ENCODE results near the gene LYL1. TPM values are rescaled to one million over a fixed set of nuclear protein-coding genes. Genes with fewer than 3 reads are reported as not detected.
A peak's percentile ranks its signal among the peaks of the same experiment; 100 is the strongest.

Gene LYL1
- total RNA-seq, 3 donors from 2014 or later = 1.7 to 7.6 (median 4.7) TPM

DNA sequence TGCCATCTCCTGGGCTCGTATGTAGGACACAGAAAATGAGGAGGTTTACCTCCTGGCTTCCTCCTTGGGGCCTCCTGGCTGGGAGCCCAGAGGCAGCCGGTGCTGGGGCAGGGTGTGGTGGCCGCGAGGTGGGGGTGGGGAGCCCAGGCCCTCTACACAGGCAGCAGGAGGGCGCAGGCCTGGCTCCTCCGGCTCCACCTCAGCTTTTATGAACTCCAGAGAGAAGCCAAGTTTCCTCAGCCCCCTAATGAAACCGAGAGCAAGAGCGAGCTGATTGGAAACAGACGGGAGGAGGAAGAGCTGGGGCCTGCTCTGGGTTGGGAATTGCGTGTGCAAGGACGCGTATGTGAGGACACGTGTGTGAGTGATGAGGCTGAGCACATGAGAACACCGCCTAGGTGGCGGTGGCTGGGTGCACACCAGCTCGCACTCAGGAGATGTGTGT lies 23.1 kb downstream of the LYL1 start:
- ATAC-seq = peak; percentile 93
- H3K4me1 ChIP-seq (ENCODE audit: low read depth) = peaks cover 34% of the 10 kb centered on the region
- intact Hi-C loops (cut with DNase I, micrococcal nuclease) = no loop called here
- peak; percentile 81 to 89 (median 88) for DNase-seq
- no peaks in the 10 kb centered on the region for H3K36me3 ChIP-seq (ENCODE audit: low read depth)
- TF ChIP-seq, protein P1, sequence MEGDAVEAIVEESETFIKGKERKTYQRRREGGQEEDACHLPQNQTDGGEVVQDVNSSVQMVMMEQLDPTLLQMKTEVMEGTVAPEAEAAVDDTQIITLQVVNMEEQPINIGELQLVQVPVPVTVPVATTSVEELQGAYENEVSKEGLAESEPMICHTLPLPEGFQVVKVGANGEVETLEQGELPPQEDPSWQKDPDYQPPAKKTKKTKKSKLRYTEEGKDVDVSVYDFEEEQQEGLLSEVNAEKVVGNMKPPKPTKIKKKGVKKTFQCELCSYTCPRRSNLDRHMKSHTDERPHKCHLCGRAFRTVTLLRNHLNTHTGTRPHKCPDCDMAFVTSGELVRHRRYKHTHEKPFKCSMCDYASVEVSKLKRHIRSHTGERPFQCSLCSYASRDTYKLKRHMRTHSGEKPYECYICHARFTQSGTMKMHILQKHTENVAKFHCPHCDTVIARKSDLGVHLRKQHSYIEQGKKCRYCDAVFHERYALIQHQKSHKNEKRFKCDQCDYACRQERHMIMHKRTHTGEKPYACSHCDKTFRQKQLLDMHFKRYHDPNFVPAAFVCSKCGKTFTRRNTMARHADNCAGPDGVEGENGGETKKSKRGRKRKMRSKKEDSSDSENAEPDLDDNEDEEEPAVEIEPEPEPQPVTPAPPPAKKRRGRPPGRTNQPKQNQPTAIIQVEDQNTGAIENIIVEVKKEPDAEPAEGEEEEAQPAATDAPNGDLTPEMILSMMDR (IDR thresholded peaks at IDR 0.05) = no peak
- H3K4me3 ChIP-seq = no peak overlapping the region
- no peaks in the 10 kb centered on the region for H3K9me3 ChIP-seq

DNA sequence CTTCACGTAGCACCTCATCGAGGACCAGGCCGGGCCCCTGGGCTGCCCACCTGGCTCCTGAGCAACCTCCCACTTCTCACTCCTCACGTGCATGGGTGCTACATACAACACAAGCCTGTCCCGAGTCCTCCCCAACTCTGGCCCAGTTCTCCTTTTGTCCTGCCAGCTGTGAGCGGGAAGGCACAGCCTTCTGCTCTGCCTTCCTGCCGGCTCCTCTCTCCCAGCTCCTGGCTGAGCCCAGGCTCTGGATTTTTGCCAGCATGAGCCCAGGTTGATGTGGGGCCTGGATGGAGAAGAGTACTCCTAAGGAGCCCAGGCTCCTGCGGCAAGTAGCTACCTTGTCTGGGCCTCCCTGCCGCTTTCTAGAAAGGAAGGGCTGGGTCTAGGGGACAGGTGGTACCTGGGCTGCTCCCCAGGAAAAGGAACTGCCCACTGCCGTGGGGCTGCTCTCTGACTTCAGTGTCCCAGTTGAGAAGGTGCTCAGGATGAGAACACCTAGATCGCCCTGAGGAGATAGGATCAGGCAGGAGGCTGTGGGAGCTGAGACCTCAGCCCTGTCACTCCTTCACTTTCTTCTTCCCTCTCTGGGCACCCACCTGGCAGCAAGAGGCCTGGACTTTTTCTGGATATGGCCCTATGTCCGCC lies 23.6 kb downstream of the LYL1 start:
- Histone ChIP-seq H3K9me3 (no peaks in the 10 kb centered on the region), H3K4me3 (no peak overlapping the region), H3K36me3 (ENCODE audit: low read depth) (no peaks in the 10 kb centered on the region), H3K4me1 (ENCODE audit: low read depth) (peaks cover 34% of the 10 kb centered on the region)
- TF ChIP-seq, protein P1 (IDR thresholded peaks at IDR 0.05) = no peak
- intact Hi-C loops (cut with DNase I, micrococcal nuclease) = no loop called here
- ATAC-seq (peak; percentile 48), DNase-seq (peak in 2 of 3 donors; percentile 51 to 67)

DNA sequence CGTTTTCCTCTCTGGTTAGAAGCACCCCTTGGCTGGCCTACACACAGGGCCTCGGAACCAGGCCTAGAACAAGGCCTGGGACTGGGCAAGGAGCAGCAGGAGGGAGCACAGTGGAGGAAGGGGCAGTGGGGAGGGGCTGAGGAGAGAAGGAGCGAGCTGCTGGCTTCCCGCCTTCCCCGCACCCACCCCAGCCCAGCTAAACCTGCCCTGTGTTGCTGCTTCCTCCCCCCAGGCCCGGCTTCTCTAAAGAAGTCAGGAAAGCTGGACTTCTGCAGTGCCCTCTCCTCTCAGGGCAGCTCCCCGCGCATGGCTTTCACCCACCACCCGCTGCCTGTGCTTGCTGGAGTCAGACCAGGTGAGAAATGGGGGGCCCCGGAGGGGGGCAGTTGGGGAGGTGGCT lies 24.3 kb downstream of the LYL1 start:
- H3K36me3 ChIP-seq (ENCODE audit: low read depth) = no peaks in the 10 kb centered on the region
- ATAC-seq = no peak
- H3K4me1 ChIP-seq (ENCODE audit: low read depth) = peaks cover 34% of the 10 kb centered on the region
- intact Hi-C loops (cut with DNase I, micrococcal nuclease) = no loop called here
- DNase-seq = no peak
- H3K9me3 ChIP-seq = no peaks in the 10 kb centered on the region
- H3K4me3 ChIP-seq = no peak overlapping the region
- TF ChIP-seq, protein P1 (IDR thresholded peaks at IDR 0.05) = no peak

DNA sequence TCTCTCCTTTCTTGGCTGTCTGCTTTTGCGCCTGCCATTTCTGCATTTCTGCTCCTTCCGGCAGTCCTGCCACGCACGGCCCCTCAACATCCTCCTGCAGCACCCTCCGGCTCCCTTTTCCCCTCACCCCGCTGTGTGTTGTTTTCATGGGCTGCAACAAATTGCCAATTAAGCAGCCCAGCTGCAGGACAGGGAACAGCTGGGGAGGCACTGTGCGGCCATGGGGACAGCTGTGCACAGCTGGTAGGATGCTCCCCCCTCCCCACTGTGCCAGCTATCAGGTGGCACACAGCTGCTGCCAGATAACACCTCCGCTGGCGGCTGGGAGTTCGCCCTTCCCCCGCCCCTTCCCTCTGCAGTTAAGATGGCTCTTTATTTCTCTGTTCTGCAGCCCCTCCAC lies 25.4 kb downstream of the LYL1 start:
- H3K4me3 ChIP-seq = no peak overlapping the region
- intact Hi-C loops (cut with DNase I, micrococcal nuclease) = no loop called here
- H3K36me3 ChIP-seq (ENCODE audit: low read depth) = no peaks in the 10 kb centered on the region
- ATAC-seq (no peak), DNase-seq (no peak)
- TF ChIP-seq, protein P1 (IDR thresholded peaks at IDR 0.05) = no peak
- H3K4me1 ChIP-seq (ENCODE audit: low read depth) = peaks cover 34% of the 10 kb centered on the region
- H3K9me3 ChIP-seq = no peaks in the 10 kb centered on the region

DNA sequence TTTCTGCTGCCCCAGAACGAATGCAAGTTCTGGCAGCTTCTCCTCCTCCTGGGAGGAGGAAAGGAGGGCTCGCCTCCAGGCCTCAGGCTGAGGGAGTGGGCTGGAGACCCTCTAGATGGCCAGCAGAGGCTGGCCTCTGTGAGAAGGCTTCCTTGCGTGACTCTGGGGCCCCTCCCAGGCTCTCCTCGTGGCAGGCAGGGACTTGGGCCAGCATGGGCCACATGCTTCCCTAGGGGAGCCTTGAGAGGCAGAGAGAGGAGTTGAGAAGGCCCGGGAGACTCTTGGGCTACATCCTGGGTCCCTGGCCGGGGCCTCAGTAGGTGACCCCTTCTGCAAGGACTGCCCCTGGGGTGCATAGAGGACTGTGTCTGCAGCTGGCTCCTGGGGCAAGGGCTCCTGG lies 25.9 kb downstream of the LYL1 start:
- no peak for DNase-seq
- intact Hi-C loops (cut with DNase I, micrococcal nuclease) = no loop called here
- H3K36me3 ChIP-seq (ENCODE audit: low read depth) = no peaks in the 10 kb centered on the region
- H3K4me3 ChIP-seq = no peak overlapping the region
- H3K9me3 ChIP-seq = no peaks in the 10 kb centered on the region
- ATAC-seq = no peak
- TF ChIP-seq, protein P1 (IDR thresholded peaks at IDR 0.05) = no peak
- H3K4me1 ChIP-seq (ENCODE audit: low read depth) = peaks cover 34% of the 10 kb centered on the region
